SU-DHL-6 (cell line): ENCODE results near the gene TEX36.
"Not testable (repeated sequence)": the region's sequence is repeated elsewhere in the genome, so short reads cannot be mapped to it uniquely, and the experiment has no call there.

Experiments
- H2AFZ ChIP-seq: fragments of 200-600 bp; sonication (generic); 2 replicates; pipeline ENCODE4 v1.6.1; 2014; ENCODE audit warnings: low read depth, mild to moderate bottlenecking, moderate library complexity, mixed read lengths, antibody characterized with exemption, low read length; ENCODE audit not compliant: severe bottlenecking
- H3F3A ChIP-seq: fragments of 200-600 bp; shearing (Covaris generic); 2 replicates; pipeline ENCODE4 v1.6.0; 2016; ENCODE audit warnings: antibody characterized with exemption, mild to moderate bottlenecking; ENCODE audit not compliant: insufficient read depth
- H3K27ac ChIP-seq: fragments of 200-600 bp; sonication (generic); 2 replicates; pipeline ENCODE4 v1.5.1; 2016; ENCODE audit warnings: low read depth, mild to moderate bottlenecking, low read length, moderate library complexity, mixed read lengths
- H3K27me3 ChIP-seq: fragments of 200-600 bp; sonication (generic), shearing (Covaris generic); 2 replicates; pipeline ENCODE4 v1.6.0; 2014; ENCODE audit warnings: mild to moderate bottlenecking, low read length
- H3K36me3 ChIP-seq: fragments of 200-600 bp; sonication (generic); 2 replicates; pipeline ENCODE4 v1.6.1; 2014; ENCODE audit warnings: mild to moderate bottlenecking, low read length, mixed read lengths
- H3K4me2 ChIP-seq: fragments of 300-600, 200-600 bp; shearing (Covaris generic), sonication (generic); 2 replicates; pipeline ENCODE4 v1.6.0; 2014; ENCODE audit warnings: low read length, low read depth, mild to moderate bottlenecking; ENCODE audit not compliant: poor library complexity, severe bottlenecking
- H3K4me3 ChIP-seq: fragments of 200-600 bp; sonication (generic); 2 replicates; pipeline ENCODE4 v1.5.1; 2014; ENCODE audit warnings: antibody characterized with exemption, low read length, mild to moderate bottlenecking, mixed read lengths; ENCODE audit not compliant: insufficient read depth, poor library complexity, severe bottlenecking
- H3K79me2 ChIP-seq: fragments of 200-600 bp; sonication (generic); 2 replicates; pipeline ENCODE4 v1.6.1; 2014; ENCODE audit warnings: mild to moderate bottlenecking, low read length, moderate library complexity; ENCODE audit not compliant: insufficient read depth
- H3K9ac ChIP-seq: fragments of 200-600 bp; sonication (generic); 2 replicates; pipeline ENCODE4 v1.7.0; 2014; ENCODE audit warnings: mild to moderate bottlenecking, low read length
- H3K9me2 ChIP-seq: fragments of 200-600 bp; sonication (generic); replicated peaks from 2 replicates; pipeline ENCODE4 v1.6.1; 2014; ENCODE audit warnings: low read length; ENCODE audit not compliant: insufficient read depth
- H3K9me3 ChIP-seq: fragments of 200-600 bp; sonication (generic); 2 replicates; pipeline ENCODE4 v1.6.1; 2014; ENCODE audit warnings: low read length, mixed read lengths; ENCODE audit not compliant: insufficient read depth
- H4K20me1 ChIP-seq: fragments of 200-600 bp; sonication (generic); 2 replicates; pipeline ENCODE4 v1.6.1; 2014; ENCODE audit warnings: low read depth, mild to moderate bottlenecking, antibody characterized with exemption, low read length, moderate library complexity, mixed read lengths
- CTCF ChIP-seq: fragments of 200-600 bp; sonication (generic); IDR thresholded peaks from one replicate; pipeline ENCODE4 v1.5.1; 2017; ENCODE audit warnings: antibody characterized with exemption, mild to moderate bottlenecking, low read length, moderate library complexity; ENCODE audit not compliant: insufficient read depth, poor library complexity, severe bottlenecking
- EZH2phosphoT487 ChIP-seq: fragments of 200-600 bp; sonication (generic), shearing (Covaris generic); conservative IDR thresholded peaks from 2 replicates; pipeline ENCODE4 v1.6.1; 2018; ENCODE audit warnings: mild to moderate bottlenecking, antibody characterized with exemption, low read length, moderate library complexity, mixed read lengths

Gene TEX36

GRCh38 chr10:125656523-125656922 is 26.4 kb downstream of the TEX36 start:
- Histone ChIP-seq H3K9me2 (no peaks in the 10 kb centered on the region), H2AFZ (no peak overlapping the region), H3K9me3 (no peaks in the 10 kb centered on the region), H3K27me3 (0 out of 2 replicates have a peak, but pooled peaks cover 3% of the 10 kb centered on the region), H3K4me2 (no peak overlapping the region), H3K9ac (no peak overlapping the region), H3F3A (no peaks in the 10 kb centered on the region), H3K36me3 (no peaks in the 10 kb centered on the region), H3K4me3 (no peak overlapping the region), H4K20me1 (no peaks in the 10 kb centered on the region), H3K79me2 (no peaks in the 10 kb centered on the region), H3K27ac (no peak overlapping the region)
- TF ChIP-seq EZH2phosphoT487 = no peak
- no peak for TF ChIP-seq CTCF

GRCh38 chr10:125653113-125653512 is 29.9 kb downstream of the TEX36 start:
- H3K9ac ChIP-seq, H3K4me3 ChIP-seq, H3K9me2 ChIP-seq, H4K20me1 ChIP-seq, H3K9me3 ChIP-seq, H3K36me3 ChIP-seq, H3K27ac ChIP-seq, H3F3A ChIP-seq, H2AFZ ChIP-seq, H3K4me2 ChIP-seq, H3K27me3 ChIP-seq, H3K79me2 ChIP-seq: not testable (repeated sequence)

- no peaks in the 10 kb centered on the region for H4K20me1 ChIP-seq
- no peak overlapping the region for H3K4me3 ChIP-seq
- H3K9ac ChIP-seq = no peak overlapping the region
- H3K27me3 ChIP-seq = no peaks in the 10 kb centered on the region
- no peak overlapping the region for H3K27ac ChIP-seq
- H3K9me3 ChIP-seq = no peaks in the 10 kb centered on the region
- H2AFZ ChIP-seq = no peak overlapping the region
- no peak overlapping the region for H3K4me2 ChIP-seq
- TF ChIP-seq CTCF (no peak), EZH2phosphoT487 (no peak)
- no peaks in the 10 kb centered on the region for H3K79me2 ChIP-seq
- no peaks in the 10 kb centered on the region for H3K36me3 ChIP-seq
- H3K9me2 ChIP-seq = no peaks in the 10 kb centered on the region
- no peaks in the 10 kb centered on the region for H3F3A ChIP-seq
These were observed 36.7 kb downstream of the TEX36 start for GRCh38 chr10:125646311-125646710.

DNA sequence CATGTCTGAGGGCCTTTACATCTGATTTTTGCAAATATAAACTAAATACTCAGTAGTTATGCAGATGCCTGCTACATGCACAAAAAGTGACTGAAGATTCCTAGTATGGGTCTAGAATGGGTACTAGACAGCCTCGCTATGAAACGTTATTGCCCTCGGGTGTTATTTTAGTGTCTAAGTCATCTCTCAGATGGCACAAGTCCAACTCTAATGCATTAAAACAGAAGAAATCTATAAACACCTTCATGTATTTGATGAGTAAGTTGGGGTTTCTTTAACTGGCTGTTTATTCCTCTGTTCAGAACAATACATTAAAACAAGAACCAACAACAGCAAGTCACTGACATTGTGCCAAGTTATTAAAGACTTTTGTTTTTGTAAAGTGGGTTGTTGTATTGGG is 41.6 kb downstream of the TEX36 start:
- H3K36me3 ChIP-seq = no peaks in the 10 kb centered on the region
- H3K9me2 ChIP-seq = no peaks in the 10 kb centered on the region
- no peaks in the 10 kb centered on the region for H3K79me2 ChIP-seq
- H3K9ac ChIP-seq = no peak overlapping the region
- H4K20me1 ChIP-seq = no peaks in the 10 kb centered on the region
- H3K4me3 ChIP-seq = no peak overlapping the region
- H3K9me3 ChIP-seq = no peaks in the 10 kb centered on the region
- no peak for TF ChIP-seq CTCF
- no peak for TF ChIP-seq EZH2phosphoT487
- H3F3A ChIP-seq = no peaks in the 10 kb centered on the region
- no peak overlapping the region for H3K27ac ChIP-seq
- H2AFZ ChIP-seq = no peak overlapping the region
- no peaks in the 10 kb centered on the region for H3K27me3 ChIP-seq
- H3K4me2 ChIP-seq = no peak overlapping the region
